HG03469 (cell line): ENCODE data around the gene MAGI3.
"Not testable (repeated sequence)": the region's sequence is repeated elsewhere in the genome, so short reads cannot be mapped to it uniquely, and the experiment has no call there.

Source experiments
- ATAC-seq: cut with Tn5 transposase; IDR thresholded peaks from one replicate; pipeline ENCODE4 v1.9.1; 2021; ENCODE audit warnings: mild to moderate bottlenecking, moderate library complexity, moderate number of reproducible peaks; ENCODE audit not compliant: unreplicated experiment

MAGI3 gene

GRCh38 chr1:113396585-113396984, 6.3 kb downstream of the MAGI3 start:
- no peak for ATAC-seq

DNA sequence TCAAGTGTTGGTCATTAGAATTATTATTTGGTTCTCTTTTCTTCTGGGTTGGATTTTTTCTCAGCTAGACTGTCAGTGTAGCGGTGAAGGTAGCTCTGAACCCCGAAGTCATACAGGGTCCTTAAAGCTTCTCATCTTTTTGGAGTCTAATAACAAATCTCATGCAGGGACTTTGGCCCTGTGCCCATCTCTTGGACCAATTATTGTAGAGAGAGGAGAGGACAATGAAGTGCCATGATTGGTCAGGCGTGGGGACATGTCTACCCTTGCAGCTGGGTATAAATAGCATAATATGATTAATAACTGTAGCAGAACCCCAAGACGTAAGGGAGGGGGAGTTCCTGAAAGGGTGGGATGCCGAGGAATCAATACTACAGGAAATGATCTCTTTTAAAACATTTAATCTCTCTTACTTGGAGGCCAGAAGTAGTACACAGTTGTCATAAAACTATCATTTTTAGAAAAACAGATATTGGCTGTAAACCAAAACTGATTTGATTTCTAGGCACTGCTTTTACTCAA, 8.8 kb downstream of the MAGI3 start:
- no peak for ATAC-seq

DNA sequence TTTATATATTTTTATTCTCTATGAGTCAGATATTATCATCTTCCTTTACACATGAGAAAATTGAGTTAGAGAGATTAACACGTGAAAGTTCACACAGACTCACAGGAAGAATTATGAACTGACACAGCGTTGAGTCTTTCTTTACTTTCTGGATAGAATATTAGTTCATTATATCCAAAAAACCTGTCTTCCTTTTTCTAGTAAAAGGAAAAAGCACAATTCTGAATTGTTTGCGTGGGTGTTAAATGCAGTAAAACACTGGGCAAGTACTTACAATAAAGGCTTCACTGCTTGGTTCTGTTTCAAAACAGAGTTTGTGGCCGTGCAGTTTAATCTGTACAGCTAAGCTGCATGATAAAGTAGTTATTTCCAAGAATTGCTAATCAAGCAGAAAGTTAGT, 10.8 kb downstream of the MAGI3 start:
- no peak for ATAC-seq

GRCh38 chr1:113401728-113402127, 11.4 kb downstream of the MAGI3 start:
- ATAC-seq: no peak

DNA sequence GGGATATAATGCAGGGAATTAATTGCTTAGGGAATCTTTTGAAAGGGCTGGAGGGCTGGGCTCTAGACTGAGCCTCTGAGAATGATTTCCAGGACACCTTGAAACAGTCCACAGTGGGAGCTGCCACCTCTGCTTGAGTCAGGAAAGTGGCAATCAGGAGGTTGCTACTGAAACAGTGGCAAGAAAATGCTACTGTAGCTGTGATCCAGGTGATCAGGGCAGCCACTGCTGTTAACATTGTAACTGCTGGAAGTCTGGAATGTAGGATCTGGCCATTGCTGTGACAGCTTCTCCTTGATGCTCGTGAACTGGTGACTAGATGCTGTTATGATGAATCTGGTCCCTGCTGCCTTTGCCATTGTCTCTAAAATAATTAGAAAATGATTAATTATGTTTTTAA, 12.8 kb downstream of the MAGI3 start:
- no peak for ATAC-seq

DNA sequence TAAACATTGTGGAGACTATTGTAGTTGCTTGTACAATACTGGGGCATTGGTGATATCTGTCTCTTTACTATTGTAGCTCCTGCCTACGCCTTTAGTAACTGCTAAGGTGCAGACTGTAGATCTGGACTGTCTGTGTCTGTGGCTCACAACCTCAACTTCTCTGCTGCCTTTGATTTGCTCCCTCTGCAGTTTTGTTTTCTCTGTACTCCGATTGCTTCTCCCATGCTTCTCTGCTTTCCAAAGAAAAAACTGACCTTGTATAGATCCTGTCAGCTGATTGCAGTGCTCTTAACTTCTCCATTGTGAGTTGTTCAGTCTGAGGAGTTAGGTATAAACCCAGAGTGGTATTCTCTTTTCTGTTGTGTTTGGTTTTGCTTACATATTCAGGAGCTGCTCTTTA, 15.3 kb downstream of the MAGI3 start:
- no peak for ATAC-seq

DNA sequence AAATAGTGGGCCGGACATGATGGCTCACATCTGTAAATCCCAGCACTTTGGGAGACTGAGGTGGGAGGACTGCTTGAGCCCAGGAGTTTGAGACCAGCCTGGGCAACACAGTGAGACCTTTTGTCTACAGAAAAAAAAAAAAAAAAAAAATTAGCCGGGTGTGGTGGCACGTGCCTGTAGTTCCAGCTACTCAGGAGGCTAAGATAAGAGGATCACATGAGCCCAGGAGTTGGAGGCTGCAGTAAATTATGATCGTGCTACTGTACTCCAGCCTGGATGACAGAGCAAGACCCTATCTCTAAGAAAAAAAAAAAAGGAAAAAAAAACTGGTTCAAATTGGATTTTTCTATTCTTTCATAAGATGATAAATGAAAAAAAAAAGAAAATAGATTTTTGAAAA, 15.8 kb downstream of the MAGI3 start:
- ATAC-seq: not testable (repeated sequence)

DNA sequence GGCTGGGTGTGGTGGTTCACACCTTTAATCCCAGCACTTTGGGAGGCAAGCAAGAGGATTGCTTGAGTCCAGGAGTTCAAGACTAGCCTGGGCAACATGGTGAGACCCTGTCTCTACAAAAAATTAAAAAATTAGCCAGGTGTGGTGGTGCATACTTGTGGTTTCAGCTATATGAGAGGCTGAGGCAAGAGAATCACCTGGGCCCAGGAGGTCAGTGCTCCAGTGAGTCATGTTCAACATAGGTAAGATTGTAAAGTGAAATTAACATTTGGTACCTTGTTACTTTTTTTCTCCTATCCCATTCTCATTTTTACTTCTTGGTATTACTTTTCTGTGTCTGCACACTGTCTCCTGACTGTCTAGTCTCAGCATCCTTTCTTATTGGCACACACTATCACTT, 19.0 kb downstream of the MAGI3 start:
- ATAC-seq: no peak

- not testable (repeated sequence) for ATAC-seq
Observed at GRCh38 chr1:113412020-113412419, 21.7 kb downstream of the MAGI3 start.

GRCh38 chr1:113415310-113416070, 25.2 kb downstream of the MAGI3 start:
- no peak for ATAC-seq

- ATAC-seq: not testable (repeated sequence)
Observed at GRCh38 chr1:113416071-113416470, 25.8 kb downstream of the MAGI3 start.

DNA sequence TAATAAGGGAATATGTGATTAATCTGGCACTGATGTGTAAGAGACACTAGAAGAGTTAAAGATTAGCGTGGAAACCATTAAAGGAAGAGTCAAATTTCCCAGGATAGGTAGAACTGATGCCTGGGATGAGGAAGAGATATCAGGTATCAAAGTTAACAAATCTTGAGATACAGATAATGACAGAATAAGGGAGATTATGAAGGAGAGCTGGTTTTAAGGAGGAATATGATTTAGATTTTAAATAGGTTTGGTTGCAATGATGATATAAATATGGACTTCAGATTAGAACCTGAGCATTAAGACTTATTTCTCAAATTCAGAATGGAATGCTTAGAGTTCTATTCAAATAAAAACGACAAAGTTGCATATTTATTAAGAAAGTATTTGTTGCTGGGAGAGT, 26.2 kb downstream of the MAGI3 start:
- no peak for ATAC-seq

- ATAC-seq: no peak
Observed at GRCh38 chr1:113422315-113423068, 32.2 kb downstream of the MAGI3 start.

- no peak for ATAC-seq
Observed at GRCh38 chr1:113423826-113424225, 33.5 kb downstream of the MAGI3 start.

DNA sequence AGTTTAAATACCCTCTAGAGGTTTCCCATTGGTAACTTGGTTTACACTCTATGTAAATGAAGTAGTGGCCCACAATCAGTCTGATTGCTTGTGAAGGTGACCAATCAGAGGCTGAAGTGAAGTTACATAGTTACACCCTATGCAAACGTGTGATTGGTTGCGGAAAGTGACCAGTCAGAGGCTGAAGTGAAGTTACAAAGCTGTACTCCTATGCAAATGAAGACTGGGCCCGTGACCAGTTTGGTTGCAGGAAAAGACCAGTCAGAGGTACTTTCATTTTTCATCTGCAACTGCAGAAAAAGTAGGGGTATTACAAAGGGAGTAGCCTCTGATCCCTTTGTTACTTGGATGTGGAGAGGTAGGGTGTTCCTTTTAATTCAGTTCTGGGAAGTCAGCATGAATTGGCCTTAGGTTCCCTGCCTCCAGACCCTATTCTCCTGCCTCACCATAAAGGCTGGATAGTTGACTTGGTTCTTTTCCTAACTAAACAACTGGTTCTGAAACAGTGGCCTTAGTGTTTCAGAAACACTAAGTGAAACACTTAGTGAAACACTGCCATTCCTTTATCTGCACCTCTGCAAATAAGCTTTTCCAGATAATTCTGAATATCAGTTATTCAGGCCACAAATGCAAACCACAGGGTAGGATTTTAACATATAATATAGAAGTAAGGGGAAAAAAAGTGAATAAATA, 39.3 kb downstream of the MAGI3 start:
- no peak for ATAC-seq

DNA sequence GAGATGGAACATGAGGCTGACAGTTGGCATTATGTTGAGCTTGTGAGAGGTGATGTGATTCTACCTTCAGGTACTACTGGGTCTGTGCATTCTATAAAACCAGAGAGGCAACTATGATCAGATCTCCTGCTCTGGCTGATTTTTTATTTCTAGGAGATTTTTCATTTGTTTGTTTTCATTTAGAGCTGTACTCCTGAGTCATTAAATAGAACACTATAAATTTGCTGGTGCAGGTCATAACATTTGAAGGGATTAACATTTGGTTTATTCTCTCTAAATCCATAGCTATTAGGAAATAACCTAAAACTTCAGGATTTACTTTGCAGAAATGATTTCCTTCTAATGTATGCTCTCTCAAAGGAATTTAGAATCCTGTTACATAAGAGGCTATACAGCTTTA, 42.9 kb downstream of the MAGI3 start:
- ATAC-seq: no peak

GRCh38 chr1:113434081-113434873, 44.0 kb downstream of the MAGI3 start:
- no peak for ATAC-seq

DNA sequence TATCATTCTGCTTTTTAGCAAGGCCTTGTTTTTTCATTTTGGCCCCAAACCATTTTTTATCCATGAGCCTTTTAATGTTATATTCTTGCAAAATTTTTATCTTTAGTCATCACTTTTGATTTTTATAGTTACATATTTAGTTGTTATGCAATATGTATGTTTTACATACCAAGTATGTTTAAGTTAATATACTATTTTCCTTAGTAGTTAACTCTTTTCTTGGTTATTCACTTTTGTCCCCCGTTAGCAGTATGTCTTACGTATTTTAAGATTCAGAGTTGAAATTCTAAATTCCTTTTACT, 44.5 kb downstream of the MAGI3 start:
- ATAC-seq: no peak

DNA sequence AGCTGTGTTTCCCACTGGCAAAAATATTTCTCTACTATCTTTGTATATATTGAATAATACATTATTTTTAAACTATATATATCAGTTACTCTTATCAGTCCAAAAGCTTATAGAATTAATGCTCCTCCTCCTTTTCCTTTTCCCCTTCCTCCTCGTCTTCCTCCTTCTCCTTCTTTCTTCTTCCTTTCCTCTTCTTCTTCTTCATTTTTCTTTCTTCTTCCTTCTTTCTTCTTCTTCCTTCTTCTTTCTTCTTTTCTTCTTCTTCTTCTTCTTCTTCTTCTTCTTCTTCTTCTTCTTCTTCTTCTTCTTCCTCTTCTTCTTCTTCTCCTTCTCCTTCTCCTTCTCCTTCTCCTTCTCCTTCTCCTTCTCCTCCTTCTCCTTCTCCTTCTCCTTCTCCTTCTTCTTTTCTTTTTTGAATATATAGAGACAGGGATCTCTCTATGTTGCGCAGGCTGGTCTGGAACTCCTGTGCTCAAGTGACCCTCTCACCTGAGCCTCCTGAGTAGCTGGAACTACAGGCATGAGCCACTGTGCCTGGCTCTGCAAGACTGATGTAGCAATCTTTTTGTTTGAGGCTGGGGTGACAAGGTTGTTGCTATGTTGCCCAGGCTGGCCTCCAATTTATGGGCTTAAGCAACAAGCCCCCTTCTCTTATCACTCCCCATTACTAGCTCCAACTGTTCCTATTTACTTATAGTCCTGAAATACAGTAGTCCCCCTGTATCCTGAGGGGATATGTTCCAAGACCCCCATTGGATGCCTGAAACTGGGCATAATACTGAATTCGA, 47.4 kb downstream of the MAGI3 start:
- ATAC-seq: no peak
